Heart left ventricle (tissue), 13 donors: ENCODE data around the gene TM4SF20.

Experiments used
- CTCF ChIP-seq, 12 donors: fragments of 200-600 bp; sonication (generic) in 4 of 12; IDR thresholded peaks; one replicate each; pipeline versions ENCODE4 v1.5.0 to v1.8.0; 2018 to 2022; ENCODE audit warnings: antibody characterized with exemption in 12 of 12, mild to moderate bottlenecking in 5 of 12
- POLR2A ChIP-seq, 2 donors: fragments of 450-650 bp; IDR thresholded peaks; one replicate each; pipeline ENCODE4 v1.6.1; 2017; ENCODE audit warnings: antibody characterized with exemption in 2 of 2, mild to moderate bottlenecking in 2 of 2, moderate library complexity in 2 of 2
- donor health status: ischemic (EF 13 %, LVEDD 7.1; RV severe dilation, severe dysfunction).
- donor health status: DM: no; HTN: yes; CAD: no.
- donor health status: DM: no; HTN: no; CAD: no.
- donor health status: ischemic (EF 25% LVEDD 6.9; RV normal size, moderate dysfunction).
- donor health status: ischemic (EF 25% LVEDD 5.7; RV mildly dilated, moderate dysfunction).
- donor health status: ischemic (EF 35%, LVEDD 5.7; RV mildly dilated, moderate dysfunction).
- donor health status: nonischemic (EF 11% LVEDD 7.7; RV severe dilation, severe dysfunction).
- donor health status: DM: yes; HTN: yes; CAD: no.
- donor health status: PGD.
- donor health status: ischemic (EF 29% LVEDD 5.4; RV normal size, mild dysfunction).
- donor health status: nonischemic (EF 23%, LVEDD 6.1; RV moderate dilation, normal function).

GRCh38 chr2:227383686-227384085 lies 4.6 kb upstream of the TM4SF20 start:
- TF ChIP-seq CTCF (IDR thresholded peaks at IDR 0.05) (no peak), POLR2A (IDR thresholded peaks at IDR 0.05) (no peak)
